Measurements from ENCODE around the gene RRP1B.

The RRP1B gene

DNA sequence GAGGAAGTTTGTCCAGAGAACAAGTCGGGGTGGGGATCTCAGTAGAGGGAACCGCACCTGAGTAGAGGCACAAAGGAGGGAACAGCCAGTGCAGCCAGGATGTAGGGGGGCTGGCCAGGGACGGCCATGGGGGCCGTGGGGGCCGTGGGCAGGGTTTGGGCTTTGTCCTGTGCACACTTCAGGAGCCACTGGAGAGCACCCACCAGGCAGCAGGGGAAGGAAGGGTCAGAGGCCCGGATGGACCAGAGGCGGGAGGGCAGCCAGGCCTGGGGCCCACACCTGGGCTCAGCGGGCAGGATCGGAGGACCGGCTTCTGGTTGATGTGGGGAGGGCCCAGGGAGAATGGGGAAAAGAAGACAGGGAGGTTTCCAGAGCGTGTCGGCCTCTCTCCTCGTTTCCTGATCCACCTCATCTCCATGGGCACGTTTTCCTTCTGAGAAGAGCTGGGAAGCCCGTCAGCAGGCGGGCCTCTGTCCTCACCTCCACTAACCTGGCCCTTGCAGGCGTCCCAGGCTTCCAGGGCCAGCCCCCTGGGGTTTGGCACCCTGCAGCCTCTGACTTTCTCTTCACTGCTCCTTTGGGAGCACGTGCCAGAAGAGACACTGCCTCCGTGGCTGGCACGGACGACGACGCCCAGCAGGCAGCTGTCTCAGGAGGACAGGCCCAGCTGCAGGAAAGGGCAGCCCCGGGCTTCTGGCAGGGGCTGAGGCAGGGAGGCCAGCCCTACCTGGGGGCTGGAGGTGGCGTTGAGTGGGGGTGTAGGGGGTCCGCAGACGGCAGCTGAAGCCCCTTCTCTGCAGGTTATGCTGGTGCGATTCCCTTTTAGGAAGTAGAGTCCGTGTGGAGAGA, 42.8 kb downstream of the RRP1B start:
- H3K4me3 ChIP-seq (replicated peaks; ENCODE audit: low read depth, low read length) = no peak overlapping the region
- H3K27me3 ChIP-seq (replicated peaks; ENCODE audit: control insufficient read depth, insufficient read depth, low read length) = no peaks in the 10 kb centered on the region
- H3K36me3 ChIP-seq (ENCODE audit: control insufficient read depth, insufficient read depth, low read length) = no peaks in the 10 kb centered on the region
- TF ChIP-seq, protein P1, sequence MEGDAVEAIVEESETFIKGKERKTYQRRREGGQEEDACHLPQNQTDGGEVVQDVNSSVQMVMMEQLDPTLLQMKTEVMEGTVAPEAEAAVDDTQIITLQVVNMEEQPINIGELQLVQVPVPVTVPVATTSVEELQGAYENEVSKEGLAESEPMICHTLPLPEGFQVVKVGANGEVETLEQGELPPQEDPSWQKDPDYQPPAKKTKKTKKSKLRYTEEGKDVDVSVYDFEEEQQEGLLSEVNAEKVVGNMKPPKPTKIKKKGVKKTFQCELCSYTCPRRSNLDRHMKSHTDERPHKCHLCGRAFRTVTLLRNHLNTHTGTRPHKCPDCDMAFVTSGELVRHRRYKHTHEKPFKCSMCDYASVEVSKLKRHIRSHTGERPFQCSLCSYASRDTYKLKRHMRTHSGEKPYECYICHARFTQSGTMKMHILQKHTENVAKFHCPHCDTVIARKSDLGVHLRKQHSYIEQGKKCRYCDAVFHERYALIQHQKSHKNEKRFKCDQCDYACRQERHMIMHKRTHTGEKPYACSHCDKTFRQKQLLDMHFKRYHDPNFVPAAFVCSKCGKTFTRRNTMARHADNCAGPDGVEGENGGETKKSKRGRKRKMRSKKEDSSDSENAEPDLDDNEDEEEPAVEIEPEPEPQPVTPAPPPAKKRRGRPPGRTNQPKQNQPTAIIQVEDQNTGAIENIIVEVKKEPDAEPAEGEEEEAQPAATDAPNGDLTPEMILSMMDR (IDR thresholded peaks at IDR 0.05; ENCODE audit: insufficient read depth, low read length, poor library complexity, severe bottlenecking) = no peak
- no peak for DNase-seq (ENCODE audit: extremely low read depth, insufficient read length)

DNA sequence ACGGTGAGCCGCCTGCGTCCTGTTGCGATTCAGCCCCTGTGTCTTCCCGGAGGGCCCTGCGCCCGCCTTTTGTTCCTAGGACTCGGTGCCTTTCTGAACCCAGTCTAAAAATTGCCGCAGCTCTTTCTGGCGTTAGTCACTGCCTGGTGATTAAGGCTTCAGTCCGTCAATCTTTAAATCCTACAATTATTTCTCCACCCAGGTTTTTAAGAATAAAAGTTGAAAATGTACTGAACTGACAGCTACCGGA, 43.4 kb downstream of the RRP1B start:
- H3K4me3 ChIP-seq (replicated peaks; ENCODE audit: low read depth, low read length) = no peak overlapping the region
- no peak for DNase-seq (ENCODE audit: extremely low read depth, insufficient read length)
- H3K27me3 ChIP-seq (replicated peaks; ENCODE audit: control insufficient read depth, insufficient read depth, low read length) = no peaks in the 10 kb centered on the region
- no peaks in the 10 kb centered on the region for H3K36me3 ChIP-seq (ENCODE audit: control insufficient read depth, insufficient read depth, low read length)
- TF ChIP-seq, protein P1 (IDR thresholded peaks at IDR 0.05; ENCODE audit: insufficient read depth, low read length, poor library complexity, severe bottlenecking) = no peak

DNA sequence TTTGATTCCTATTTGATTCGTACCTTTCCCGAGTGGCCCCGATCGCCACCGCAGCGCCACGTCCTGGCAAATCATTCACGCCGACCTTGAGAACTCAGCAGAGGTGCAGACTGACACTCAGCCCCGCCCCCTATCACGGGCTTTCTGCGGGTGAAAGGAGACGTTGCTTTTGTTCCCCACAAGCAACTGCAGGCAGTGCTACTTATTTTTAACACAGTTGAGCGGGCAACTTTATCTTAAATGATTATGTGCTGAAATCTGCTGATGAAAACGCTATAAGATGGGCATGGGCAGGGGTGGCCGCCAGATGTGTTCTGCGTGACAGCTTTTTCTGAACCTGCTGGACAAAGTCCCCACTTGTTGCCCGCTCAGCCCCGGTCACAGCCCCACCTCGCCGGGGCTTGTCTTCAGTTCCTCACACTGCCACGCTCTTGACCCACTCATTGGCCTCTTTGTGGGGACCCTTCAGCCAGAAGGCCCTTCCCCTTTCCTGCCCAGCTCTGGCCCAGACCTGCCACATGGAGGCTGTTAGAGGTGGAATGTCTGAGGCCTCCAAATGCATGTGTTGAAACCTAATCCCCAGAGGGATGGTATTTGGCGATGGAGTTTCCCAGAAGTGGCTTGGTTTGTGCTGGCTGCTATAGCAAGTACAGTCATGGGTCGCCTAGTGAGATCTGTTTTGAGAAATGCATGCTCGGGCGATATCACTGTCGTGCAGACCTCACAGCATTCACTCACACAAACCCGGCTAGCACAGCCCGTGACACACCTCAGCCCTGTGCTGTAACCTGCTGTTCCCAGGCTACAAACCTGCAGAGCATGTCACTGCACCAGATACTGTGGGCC, 43.9 kb downstream of the RRP1B start:
- TF ChIP-seq, protein P1 (IDR thresholded peaks at IDR 0.05; ENCODE audit: insufficient read depth, low read length, poor library complexity, severe bottlenecking) = no peak
- no peaks in the 10 kb centered on the region for H3K27me3 ChIP-seq (replicated peaks; ENCODE audit: control insufficient read depth, insufficient read depth, low read length)

DNA sequence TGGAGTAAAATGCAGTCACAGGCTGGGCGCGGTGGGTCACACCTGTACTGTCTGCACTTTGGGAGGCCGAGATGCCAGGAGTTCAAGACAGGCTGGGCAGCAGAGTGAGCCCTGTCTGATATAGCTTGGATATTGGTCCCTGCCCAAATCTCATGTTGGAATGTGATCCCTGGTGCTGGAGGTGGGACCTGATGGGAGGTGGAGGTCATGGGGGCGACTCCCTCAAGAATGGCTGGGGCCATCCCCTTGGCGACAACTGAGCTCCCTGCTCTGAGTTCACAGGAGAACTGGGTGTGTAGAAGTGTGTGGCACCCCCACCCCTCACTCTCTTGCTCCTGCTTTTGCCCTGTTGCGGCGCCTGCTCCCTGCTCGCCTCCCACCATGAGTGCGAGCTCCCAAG, 48.1 kb downstream of the RRP1B start:
- H3K4me3 ChIP-seq (replicated peaks; ENCODE audit: low read depth, low read length) = no peak overlapping the region
- TF ChIP-seq, protein P1 (IDR thresholded peaks at IDR 0.05; ENCODE audit: insufficient read depth, low read length, poor library complexity, severe bottlenecking) = no peak
- H3K27me3 ChIP-seq (replicated peaks; ENCODE audit: control insufficient read depth, insufficient read depth, low read length) = no peaks in the 10 kb centered on the region
- DNase-seq (ENCODE audit: extremely low read depth, insufficient read length) = no peak
- no peaks in the 10 kb centered on the region for H3K36me3 ChIP-seq (ENCODE audit: control insufficient read depth, insufficient read depth, low read length)

More for the DNA sequence above, 43.9 kb downstream of the RRP1B start:
- no peak overlapping the region for H3K4me3 ChIP-seq (replicated peaks; ENCODE audit: low read depth, low read length)
- no peak for DNase-seq (ENCODE audit: extremely low read depth, insufficient read length)
- no peaks in the 10 kb centered on the region for H3K36me3 ChIP-seq (ENCODE audit: control insufficient read depth, insufficient read depth, low read length)

DNA sequence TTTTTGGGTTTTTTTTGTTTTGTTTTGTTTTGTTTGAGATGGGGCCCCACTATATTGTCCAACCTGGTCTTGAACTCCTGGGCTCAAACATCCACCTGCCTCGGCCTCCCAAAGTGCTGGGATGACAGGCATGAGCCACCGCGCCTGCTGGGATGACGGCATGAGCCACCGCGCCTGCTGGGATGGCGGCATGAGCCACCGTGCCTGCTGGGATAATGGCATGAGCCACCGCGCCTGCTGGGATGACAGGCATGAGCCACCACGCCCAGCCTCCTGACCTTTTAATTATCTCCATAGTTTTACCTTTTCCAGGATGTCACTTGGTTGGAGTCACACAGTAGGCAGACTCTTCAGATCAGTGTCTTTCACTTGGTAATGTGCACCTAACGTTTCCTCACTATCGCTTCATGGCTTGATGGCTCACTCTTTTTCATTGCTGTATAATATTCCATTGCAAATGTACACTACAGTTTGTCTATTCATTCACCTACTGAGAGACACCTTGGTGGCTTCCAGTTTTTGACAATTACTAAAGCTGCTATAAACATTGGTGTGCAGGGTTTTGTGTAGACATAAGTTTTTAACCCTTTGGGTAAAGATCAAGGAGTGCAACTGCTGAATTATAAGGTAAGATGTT, 49.5 kb downstream of the RRP1B start:
- Histone ChIP-seq H3K27me3 (replicated peaks; ENCODE audit: control insufficient read depth, insufficient read depth, low read length) (no peaks in the 10 kb centered on the region), H3K36me3 (ENCODE audit: control insufficient read depth, insufficient read depth, low read length) (no peaks in the 10 kb centered on the region), H3K4me3 (replicated peaks; ENCODE audit: low read depth, low read length) (no peak overlapping the region)
- no peak for DNase-seq (ENCODE audit: extremely low read depth, insufficient read length)
- TF ChIP-seq, protein P1 (IDR thresholded peaks at IDR 0.05; ENCODE audit: insufficient read depth, low read length, poor library complexity, severe bottlenecking) = no peak

Data from GM06990 (cell line).